ENCODE measurements around the gene USP5.

Gene USP5

DNA sequence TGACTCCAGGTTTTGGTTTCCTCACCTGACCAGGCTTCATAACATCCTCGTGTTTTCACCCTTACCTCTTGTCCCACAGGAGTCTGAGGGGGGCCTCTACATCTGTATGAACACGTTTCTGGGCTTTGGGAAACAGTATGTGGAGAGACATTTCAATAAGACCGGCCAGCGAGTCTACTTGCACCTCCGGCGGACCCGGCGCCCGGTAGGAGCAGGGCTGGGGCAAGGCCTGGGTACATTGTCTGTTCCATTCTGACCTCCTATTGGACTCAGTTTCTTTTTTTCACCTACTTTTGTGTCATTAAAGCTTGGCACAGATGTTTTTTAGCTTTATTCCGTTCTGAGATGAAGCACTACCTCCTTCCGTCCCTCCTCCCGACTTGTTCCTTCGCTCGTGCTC lies 3.4 kb downstream of the USP5 start:
- TF ChIP-seq GATA3 (IDR thresholded peaks at IDR 0.05; ENCODE audit: low read depth, low read length) (no peak), GATA2 (IDR thresholded peaks at IDR 0.05; ENCODE audit: low read depth, low read length) (no peak)

DNA sequence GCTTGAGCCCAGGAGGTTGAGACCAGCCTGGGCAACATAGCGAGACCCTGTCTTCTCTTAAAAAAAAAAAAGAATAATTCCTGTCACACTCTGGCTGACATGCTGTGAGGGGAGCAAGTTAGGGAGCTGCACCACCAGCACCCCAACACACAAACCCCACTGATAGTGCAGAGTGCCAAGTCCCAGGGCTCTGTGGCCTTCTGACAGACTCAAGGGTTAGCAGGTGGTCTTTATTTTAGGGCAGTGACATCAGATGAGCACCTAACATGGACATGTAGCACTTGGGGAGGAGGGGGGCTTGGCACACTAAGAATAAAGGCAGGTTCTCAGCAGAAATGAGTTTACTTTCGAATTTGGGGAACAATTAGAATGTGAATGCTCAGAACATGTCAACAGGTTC lies 6.8 kb downstream of the USP5 start:
- TF ChIP-seq GATA3 (IDR thresholded peaks at IDR 0.05; ENCODE audit: low read depth, low read length) = no peak
- no peak for TF ChIP-seq GATA2 (IDR thresholded peaks at IDR 0.05; ENCODE audit: low read depth, low read length)

DNA sequence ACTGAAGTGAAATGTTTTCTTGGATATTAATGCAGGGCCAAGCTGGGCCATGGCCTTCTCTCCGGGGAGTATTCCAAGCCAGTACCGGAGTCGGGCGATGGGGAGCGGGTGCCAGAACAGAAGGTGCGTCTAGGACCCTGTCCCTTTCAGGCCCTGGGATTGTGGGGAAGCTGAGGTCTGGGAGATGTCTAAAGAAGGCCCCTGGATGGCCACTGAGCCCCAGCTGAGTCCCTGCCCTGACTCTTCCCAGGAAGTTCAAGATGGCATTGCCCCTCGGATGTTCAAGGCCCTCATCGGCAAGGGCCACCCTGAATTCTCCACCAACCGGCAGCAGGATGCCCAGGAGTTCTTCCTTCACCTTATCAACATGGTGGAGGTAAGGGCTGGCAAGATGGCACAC lies 8.2 kb downstream of the USP5 start:
- no peak for TF ChIP-seq GATA3 (IDR thresholded peaks at IDR 0.05; ENCODE audit: low read depth, low read length)
- no peak for TF ChIP-seq GATA2 (IDR thresholded peaks at IDR 0.05; ENCODE audit: low read depth, low read length)

DNA sequence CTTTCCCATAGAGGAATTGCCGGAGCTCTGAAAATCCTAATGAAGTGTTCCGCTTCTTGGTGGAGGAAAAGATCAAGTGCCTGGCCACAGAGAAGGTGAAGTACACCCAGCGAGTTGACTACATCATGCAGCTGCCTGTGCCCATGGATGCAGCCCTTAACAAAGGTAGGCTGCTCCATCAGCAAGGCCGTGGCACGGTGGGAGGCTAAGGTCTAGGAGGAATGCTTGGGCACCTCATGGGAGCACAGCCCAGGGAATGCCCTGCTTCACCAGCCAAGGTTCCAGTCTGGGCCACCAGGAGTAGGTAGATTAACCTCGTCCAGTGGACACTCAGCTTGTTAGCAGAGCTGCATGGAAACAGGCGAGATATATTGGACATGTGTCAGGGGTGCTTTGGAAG lies 9.0 kb downstream of the USP5 start:
- TF ChIP-seq GATA3 (IDR thresholded peaks at IDR 0.05; ENCODE audit: low read depth, low read length) = no peak
- no peak for TF ChIP-seq GATA2 (IDR thresholded peaks at IDR 0.05; ENCODE audit: low read depth, low read length)

DNA sequence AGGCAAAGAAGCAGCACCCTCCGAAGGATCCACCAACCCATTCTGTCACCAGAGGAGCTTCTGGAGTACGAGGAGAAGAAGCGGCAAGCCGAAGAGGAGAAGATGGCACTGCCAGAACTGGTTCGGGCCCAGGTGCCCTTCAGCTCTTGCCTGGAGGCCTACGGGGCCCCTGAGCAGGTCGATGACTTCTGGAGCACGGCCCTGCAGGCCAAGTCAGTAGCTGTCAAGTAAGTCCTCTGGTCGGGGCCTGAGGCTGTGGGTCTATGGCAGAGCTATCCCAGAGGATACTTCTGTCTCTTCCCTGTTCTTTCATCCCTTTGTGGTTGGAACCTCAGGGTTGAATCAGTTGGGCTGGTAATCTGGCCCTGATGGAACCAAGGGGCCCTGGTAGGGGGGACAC lies 9.4 kb downstream of the USP5 start:
- TF ChIP-seq GATA3 (IDR thresholded peaks at IDR 0.05; ENCODE audit: low read depth, low read length) (no peak), GATA2 (IDR thresholded peaks at IDR 0.05; ENCODE audit: low read depth, low read length) (no peak)

GRCh38 chr12:6863033-6863432 lies 11.1 kb downstream of the USP5 start:
- TF ChIP-seq GATA2 (IDR thresholded peaks at IDR 0.05; ENCODE audit: low read depth, low read length) (no peak), GATA3 (IDR thresholded peaks at IDR 0.05; ENCODE audit: low read depth, low read length) (no peak)

GRCh38 chr12:6863586-6864321 lies 11.8 kb downstream of the USP5 start:
- no peak for TF ChIP-seq GATA3 (IDR thresholded peaks at IDR 0.05; ENCODE audit: low read depth, low read length)
- TF ChIP-seq GATA2 (IDR thresholded peaks at IDR 0.05; ENCODE audit: low read depth, low read length) = no peak

GRCh38 chr12:6866163-6866919 lies 14.4 kb downstream of the USP5 start:
- TF ChIP-seq GATA2 (IDR thresholded peaks at IDR 0.05; ENCODE audit: low read depth, low read length) (no peak), GATA3 (IDR thresholded peaks at IDR 0.05; ENCODE audit: low read depth, low read length) (no peak)

DNA sequence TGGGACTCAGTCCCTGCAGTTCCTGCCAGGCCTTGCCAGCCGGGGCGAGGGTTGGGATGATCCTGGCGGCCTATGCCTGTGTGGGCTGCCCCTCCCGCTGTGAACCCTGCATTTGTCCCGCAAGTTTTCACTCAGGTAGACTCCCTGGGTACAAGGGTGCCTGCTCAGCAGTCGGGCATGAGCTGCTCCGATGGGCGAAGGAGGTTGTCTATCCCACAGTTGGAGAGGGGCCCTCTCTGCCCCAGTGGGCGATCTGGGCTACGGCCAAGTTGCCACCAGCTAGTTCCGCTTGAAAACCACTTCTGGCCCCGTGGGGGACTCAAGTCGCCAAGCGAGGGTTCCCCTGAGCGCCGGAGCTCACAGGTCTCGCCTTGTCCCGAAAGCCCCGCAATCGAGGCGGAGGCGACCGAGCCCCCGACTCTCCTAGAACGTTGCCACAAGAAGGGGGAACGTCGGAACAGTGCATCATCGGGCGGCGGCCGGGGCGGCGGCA lies 15.0 kb downstream of the USP5 start:
- no peak for TF ChIP-seq GATA3 (IDR thresholded peaks at IDR 0.05; ENCODE audit: low read depth, low read length)
- no peak for TF ChIP-seq GATA2 (IDR thresholded peaks at IDR 0.05; ENCODE audit: low read depth, low read length)

- no peak for TF ChIP-seq GATA2 (IDR thresholded peaks at IDR 0.05; ENCODE audit: low read depth, low read length)
- TF ChIP-seq GATA3 (IDR thresholded peaks at IDR 0.05; ENCODE audit: low read depth, low read length) = no peak
Observed at GRCh38 chr12:6867413-6868210, 15.7 kb downstream of the USP5 start, which contains the start of gene TPI1. Gene TPI1, plus strand, starts transcription at chr12:6867531. Its CDS starts 36 bp downstream, at chr12:6867567.

GRCh38 chr12:6868211-6869048 lies 16.5 kb downstream of the USP5 start:
- TF ChIP-seq GATA3 (IDR thresholded peaks at IDR 0.05; ENCODE audit: low read depth, low read length) = no peak
- no peak for TF ChIP-seq GATA2 (IDR thresholded peaks at IDR 0.05; ENCODE audit: low read depth, low read length)

- no peak for TF ChIP-seq GATA2 (IDR thresholded peaks at IDR 0.05; ENCODE audit: low read depth, low read length)
- TF ChIP-seq GATA3 (IDR thresholded peaks at IDR 0.05; ENCODE audit: low read depth, low read length) = no peak
Observed at GRCh38 chr12:6869049-6870021, 17.4 kb downstream of the USP5 start.
